NT2/D1 (cell line): ENCODE measurements around the gene NOTCH1.

Experiments
- DNase-seq: peaks from one replicate; pipeline ENCODE4 v3.0.0-alpha.2; 2011; ENCODE audit warnings: low read depth, low spot score
- H3K27me3 ChIP-seq: 2 replicates; pipeline ENCODE4 v1.6.0; 2011; ENCODE audit warnings: mild to moderate bottlenecking; ENCODE audit not compliant: insufficient read length, insufficient read depth
- H3K36me3 ChIP-seq: 2 replicates; pipeline ENCODE4 v1.6.1; 2011; ENCODE audit warnings: mild to moderate bottlenecking, low read length, mixed read lengths; ENCODE audit not compliant: insufficient read depth, insufficient read length
- H3K4me1 ChIP-seq: 2 replicates; pipeline ENCODE4 v1.5.1; 2011; ENCODE audit not compliant: insufficient read depth, insufficient read length
- H3K4me3 ChIP-seq: 2 replicates; pipeline ENCODE4 v1.5.1; 2011; ENCODE audit warnings: low read depth; ENCODE audit not compliant: insufficient read length
- H3K9ac ChIP-seq: 2 replicates; pipeline ENCODE4 v1.6.0; 2011; ENCODE audit warnings: low read depth; ENCODE audit not compliant: insufficient read length
- H3K9me3 ChIP-seq: 2 replicates; pipeline ENCODE4 v1.5.1; 2011; ENCODE audit warnings: mild to moderate bottlenecking, low read length; ENCODE audit not compliant: insufficient read depth
- SUZ12 ChIP-seq: IDR thresholded peaks from 2 replicates; pipeline ENCODE4 v1.6.1; 2011; ENCODE audit not compliant: insufficient read length, insufficient read depth; ENCODE audit errors: extremely low read depth
- YY1 ChIP-seq: IDR thresholded peaks from 2 replicates; pipeline ENCODE4 v1.6.1; 2011; ENCODE audit not compliant: insufficient read length, insufficient read depth
- ZNF274 ChIP-seq: IDR thresholded peaks from 2 replicates; pipeline ENCODE4 v1.6.1; 2011; ENCODE audit warnings: mild to moderate bottlenecking, low read depth, low read length

NOTCH1 gene

GRCh38 chr9:136506425-136506824 lies 39.4 kb downstream of the NOTCH1 start:
- Histone ChIP-seq H3K9ac (no peak overlapping the region), H3K9me3 (no peaks in the 10 kb centered on the region), H3K4me3 (no peak overlapping the region), H3K4me1 (peaks cover 2% of the 10 kb centered on the region), H3K36me3 (peaks cover 99% of the 10 kb centered on the region), H3K27me3 (no peaks in the 10 kb centered on the region)
- no peak for DNase-seq
- no peak for TF ChIP-seq ZNF274
- no peak for TF ChIP-seq YY1
- no peak for TF ChIP-seq SUZ12

GRCh38 chr9:136505406-136506403 lies 40.1 kb downstream of the NOTCH1 start:
- peaks cover 98% of the 10 kb centered on the region for H3K36me3 ChIP-seq
- TF ChIP-seq ZNF274 (no peak), YY1 (no peak), SUZ12 (no peak)

GRCh38 chr9:136504512-136505348 lies 41.1 kb downstream of the NOTCH1 start:
- H3K4me1 ChIP-seq: peaks cover 2% of the 10 kb centered on the region
- no peaks in the 10 kb centered on the region for H3K27me3 ChIP-seq
- DNase-seq: no peak
- H3K9ac ChIP-seq: no peak overlapping the region
- TF ChIP-seq YY1 (no peak), SUZ12 (no peak)
- H3K36me3 ChIP-seq: peaks cover 98% of the 10 kb centered on the region
- no peak overlapping the region for H3K4me3 ChIP-seq
- no peaks in the 10 kb centered on the region for H3K9me3 ChIP-seq

More at GRCh38 chr9:136505406-136506403, 40.1 kb downstream of the NOTCH1 start:
- no peak overlapping the region for H3K4me3 ChIP-seq
- DNase-seq: no peak
- no peaks in the 10 kb centered on the region for H3K9me3 ChIP-seq
- H3K27me3 ChIP-seq: no peaks in the 10 kb centered on the region
- peaks cover 2% of the 10 kb centered on the region for H3K4me1 ChIP-seq
- no peak overlapping the region for H3K9ac ChIP-seq

- Histone ChIP-seq H3K9ac (no peak overlapping the region), H3K36me3 (peaks cover 97% of the 10 kb centered on the region), H3K27me3 (no peaks in the 10 kb centered on the region), H3K4me1 (peaks cover 2% of the 10 kb centered on the region), H3K9me3 (no peaks in the 10 kb centered on the region), H3K4me3 (no peak overlapping the region)
- no peak for TF ChIP-seq YY1
- no peak for TF ChIP-seq SUZ12
- TF ChIP-seq ZNF274: no peak
- no peak for DNase-seq
Measured at GRCh38 chr9:136502940-136503550, 42.8 kb downstream of the NOTCH1 start.

- H3K27me3 ChIP-seq: no peaks in the 10 kb centered on the region
- peaks cover 2% of the 10 kb centered on the region for H3K4me1 ChIP-seq
- peaks cover 96% of the 10 kb centered on the region for H3K36me3 ChIP-seq
- TF ChIP-seq YY1: no peak
- TF ChIP-seq ZNF274: no peak
- TF ChIP-seq SUZ12: no peak
- no peak overlapping the region for H3K4me3 ChIP-seq
- no peak overlapping the region for H3K9ac ChIP-seq
- H3K9me3 ChIP-seq: no peaks in the 10 kb centered on the region
- no peak for DNase-seq
Measured at GRCh38 chr9:136502196-136502595, 43.7 kb downstream of the NOTCH1 start.

- Histone ChIP-seq H3K9me3 (no peaks in the 10 kb centered on the region), H3K36me3 (peaks cover 96% of the 10 kb centered on the region), H3K27me3 (no peaks in the 10 kb centered on the region), H3K4me3 (no peak overlapping the region), H3K4me1 (peaks cover 2% of the 10 kb centered on the region), H3K9ac (no peak overlapping the region)
- no peak for DNase-seq
- TF ChIP-seq ZNF274 (no peak), YY1 (no peak), SUZ12 (no peak)
Measured at GRCh38 chr9:136501686-136502085, 44.2 kb downstream of the NOTCH1 start.

- H3K27me3 ChIP-seq: no peaks in the 10 kb centered on the region
- no peak overlapping the region for H3K9ac ChIP-seq
- no peaks in the 10 kb centered on the region for H3K9me3 ChIP-seq
- H3K4me3 ChIP-seq: no peak overlapping the region
- TF ChIP-seq ZNF274 (no peak), SUZ12 (no peak), YY1 (no peak)
- peaks cover 93% of the 10 kb centered on the region for H3K36me3 ChIP-seq
- peaks cover 2% of the 10 kb centered on the region for H3K4me1 ChIP-seq
- no peak for DNase-seq
Measured at GRCh38 chr9:136499935-136500910, 45.6 kb downstream of the NOTCH1 start.
